Smooth muscle cell (in vitro differentiated cells): ENCODE results near the gene MIAT. TPM values are rescaled to one million over a fixed set of nuclear protein-coding genes. Genes with fewer than 3 reads are reported as not detected.

Source experiments
- DNase-seq: peaks from one replicate; lab custom pipeline; 2025; ENCODE audit not compliant: unreplicated experiment; lab: John Stamatoyannopoulos, UW
- H2AFZ ChIP-seq: fragments of 200-600 bp; sonication (generic); 2 replicates; pipeline ENCODE4 v1.6.0; 2016; ENCODE audit warnings: antibody characterized with exemption, low read depth, mild to moderate bottlenecking
- H3F3A ChIP-seq: fragments of 200-600 bp; sonication (generic); 2 replicates; pipeline ENCODE4 v1.6.0; 2017; ENCODE audit warnings: antibody characterized with exemption, low read depth
- H3K27ac ChIP-seq: fragments of 200-600 bp; sonication (generic); 2 replicates; pipeline ENCODE4 v1.5.1; 2016; ENCODE audit warnings: low read depth, mild to moderate bottlenecking
- H3K27me3 ChIP-seq: fragments of 200-600 bp; sonication (generic); 2 replicates; pipeline ENCODE4 v1.6.1; 2016; ENCODE audit warnings: low read depth, mild to moderate bottlenecking
- H3K36me3 ChIP-seq: fragments of 200-600 bp; sonication (generic); 2 replicates; pipeline ENCODE4 v1.5.1; 2016; ENCODE audit warnings: low read depth
- H3K4me1 ChIP-seq: fragments of 200-600 bp; sonication (generic); 2 replicates; pipeline ENCODE4 v1.5.1; 2016; ENCODE audit warnings: low read depth
- H3K4me2 ChIP-seq: fragments of 200-600 bp; sonication (generic); 2 replicates; pipeline ENCODE4 v1.6.0; 2016; ENCODE audit warnings: mild to moderate bottlenecking
- H3K4me3 ChIP-seq: fragments of 200-600 bp; sonication (generic); 2 replicates; pipeline ENCODE4 v1.5.1; 2016; ENCODE audit warnings: mild to moderate bottlenecking
- H3K79me2 ChIP-seq: fragments of 200-600 bp; sonication (generic); 2 replicates; pipeline ENCODE4 v1.6.0; 2016; ENCODE audit warnings: low read depth, mild to moderate bottlenecking
- H3K9ac ChIP-seq: fragments of 200-600 bp; sonication (generic); 2 replicates; pipeline ENCODE4 v1.6.0; 2016; ENCODE audit warnings: low read depth
- H3K9me3 ChIP-seq: fragments of 200-600 bp; sonication (generic); replicated peaks from 2 replicates; pipeline ENCODE4 v1.5.1; 2016; ENCODE audit warnings: low read depth
- H4K20me1 ChIP-seq: fragments of 200-600 bp; sonication (generic); 2 replicates; pipeline ENCODE4 v1.6.0; 2016; ENCODE audit warnings: low read depth
- WGBS: methylation state at CpG from one replicate; pipeline ENCODE4 v1.1.7; 2016; ENCODE audit warnings: low lambda C conversion rate; 5-methylcytosine and 5-hydroxymethylcytosine counted together
- polyA plus RNA-seq: library from polyadenylated mRNA; unstranded; fragments of >200 nt; fragmentation: Nextera tagmentation; extraction: Ambion mirVana; gene quantifications from 2 replicates; pipeline ENCODE4 v1.2.1, GENCODE V29; 2016
- total RNA-seq: library from RNA; depleted of rRNA; stranded (reverse); fragments of >200 nt; gene quantifications from 2 replicates; pipeline ENCODE4 v1.2.3, GENCODE V29; 2014
- TF ChIP-seq, protein P1 (sequence below): fragments of 200-600 bp; sonication (generic); IDR thresholded peaks from 2 replicates; pipeline ENCODE4 v1.5.1; 2017; ENCODE audit warnings: borderline replicate concordance, mild to moderate bottlenecking, antibody characterized with exemption; ENCODE audit not compliant: insufficient read depth, poor library complexity, severe bottlenecking

The MIAT gene
- total and polyA plus RNA-seq, 2 experiments from 2014 or later: 0.16 to 7.0 TPM

DNA sequence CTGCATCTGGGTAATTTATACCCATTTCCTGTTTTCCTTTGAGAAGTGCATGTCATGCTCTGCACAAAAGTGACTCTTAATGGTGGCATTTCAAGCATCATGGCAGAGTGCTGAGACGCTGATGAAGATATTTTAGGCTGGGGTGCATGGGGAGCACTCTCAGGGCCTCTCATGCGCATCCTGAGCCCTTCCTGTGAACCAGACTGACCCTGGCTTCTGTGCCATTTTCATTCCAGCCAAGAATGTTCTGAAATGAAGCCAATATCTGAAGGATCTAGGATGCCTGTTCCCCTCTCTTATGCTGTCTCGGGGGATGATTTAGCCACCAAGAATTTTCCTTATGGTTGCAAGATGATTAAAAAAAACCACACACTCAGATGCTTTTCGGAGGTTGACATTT, 61.5 kb downstream of the MIAT start:
- H2AFZ ChIP-seq: no peak overlapping the region
- no peaks in the 10 kb centered on the region for H3K9me3 ChIP-seq
- H4K20me1 ChIP-seq: peaks cover 6% of the 10 kb centered on the region
- peaks cover 9% of the 10 kb centered on the region for H3K4me1 ChIP-seq
- H3K36me3 ChIP-seq: no peaks in the 10 kb centered on the region
- H3K27ac ChIP-seq: peak overlapping the region; percentile 75
- H3F3A ChIP-seq: peaks cover 5% of the 10 kb centered on the region
- 31% methylated on average over 4 of the region's 4 CpGs for whole genome bisulfite sequencing
- no peaks in the 10 kb centered on the region for H3K27me3 ChIP-seq
- H3K4me3 ChIP-seq: no peak overlapping the region
- H3K79me2 ChIP-seq: no peaks in the 10 kb centered on the region
- H3K4me2 ChIP-seq: no peak overlapping the region
- TF ChIP-seq, protein P1, sequence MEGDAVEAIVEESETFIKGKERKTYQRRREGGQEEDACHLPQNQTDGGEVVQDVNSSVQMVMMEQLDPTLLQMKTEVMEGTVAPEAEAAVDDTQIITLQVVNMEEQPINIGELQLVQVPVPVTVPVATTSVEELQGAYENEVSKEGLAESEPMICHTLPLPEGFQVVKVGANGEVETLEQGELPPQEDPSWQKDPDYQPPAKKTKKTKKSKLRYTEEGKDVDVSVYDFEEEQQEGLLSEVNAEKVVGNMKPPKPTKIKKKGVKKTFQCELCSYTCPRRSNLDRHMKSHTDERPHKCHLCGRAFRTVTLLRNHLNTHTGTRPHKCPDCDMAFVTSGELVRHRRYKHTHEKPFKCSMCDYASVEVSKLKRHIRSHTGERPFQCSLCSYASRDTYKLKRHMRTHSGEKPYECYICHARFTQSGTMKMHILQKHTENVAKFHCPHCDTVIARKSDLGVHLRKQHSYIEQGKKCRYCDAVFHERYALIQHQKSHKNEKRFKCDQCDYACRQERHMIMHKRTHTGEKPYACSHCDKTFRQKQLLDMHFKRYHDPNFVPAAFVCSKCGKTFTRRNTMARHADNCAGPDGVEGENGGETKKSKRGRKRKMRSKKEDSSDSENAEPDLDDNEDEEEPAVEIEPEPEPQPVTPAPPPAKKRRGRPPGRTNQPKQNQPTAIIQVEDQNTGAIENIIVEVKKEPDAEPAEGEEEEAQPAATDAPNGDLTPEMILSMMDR: no peak
- no peak for DNase-seq
- H3K9ac ChIP-seq: no peak overlapping the region

DNA sequence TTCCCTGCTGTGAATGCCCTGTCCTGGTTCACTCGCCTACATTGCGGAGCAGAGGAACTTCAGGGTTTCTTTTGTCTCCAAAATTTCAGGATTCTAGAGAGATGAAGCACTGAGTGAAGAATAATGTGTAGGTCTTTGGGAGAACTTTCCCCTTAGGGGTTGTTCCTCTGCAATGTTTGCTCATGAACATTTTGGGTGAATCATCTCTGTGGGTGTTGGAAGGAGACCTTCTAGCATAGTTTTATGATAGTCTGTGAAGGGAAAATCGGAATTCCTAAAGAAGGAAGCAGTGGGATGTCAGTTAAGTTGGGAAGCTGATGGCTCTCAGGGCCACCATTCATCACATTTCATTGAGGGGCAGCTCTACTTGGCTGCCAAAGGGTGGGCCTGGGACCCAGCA, 64.8 kb downstream of the MIAT start:
- Histone ChIP-seq H3K9ac (no peak overlapping the region), H3K4me2 (no peak overlapping the region), H3K79me2 (no peaks in the 10 kb centered on the region), H3K9me3 (no peaks in the 10 kb centered on the region), H3K36me3 (no peaks in the 10 kb centered on the region), H3K4me1 (no peaks in the 10 kb centered on the region), H3F3A (peaks cover 4% of the 10 kb centered on the region), H2AFZ (no peak overlapping the region), H3K4me3 (no peak overlapping the region), H3K27me3 (no peaks in the 10 kb centered on the region), H4K20me1 (peaks cover 6% of the 10 kb centered on the region), H3K27ac (no peak overlapping the region)
- WGBS: 84% methylated on average over 3 of the region's 3 CpGs
- DNase-seq: no peak
- TF ChIP-seq, protein P1: no peak

DNA sequence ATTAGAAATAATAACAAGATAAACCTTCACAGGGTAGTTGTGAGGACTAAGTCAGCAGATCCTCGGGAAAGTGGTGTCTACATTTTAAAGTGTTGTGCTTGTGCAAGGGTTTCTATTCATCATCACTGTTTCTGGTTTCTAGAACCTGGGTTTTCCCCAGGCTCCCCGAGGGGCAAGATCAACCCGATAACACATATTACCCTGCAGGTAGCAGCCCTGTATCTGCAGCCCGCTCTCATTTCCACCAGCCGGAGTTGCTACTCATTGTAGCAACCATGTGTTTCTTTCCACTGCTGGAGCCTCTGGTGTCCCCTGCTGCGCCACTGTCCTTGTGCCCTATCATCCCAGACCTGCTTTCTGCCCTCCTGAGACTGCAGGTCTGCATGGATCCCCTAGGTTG, 67.0 kb downstream of the MIAT start:
- H4K20me1 ChIP-seq: peaks cover 2% of the 10 kb centered on the region
- WGBS: 96% methylated on average over 6 of the region's 6 CpGs

More for the DNA sequence above, 67.0 kb downstream of the MIAT start:
- Histone ChIP-seq H3K79me2 (no peaks in the 10 kb centered on the region), H3K4me1 (no peaks in the 10 kb centered on the region), H3K27me3 (no peaks in the 10 kb centered on the region), H3K4me3 (no peak overlapping the region), H3K9me3 (no peaks in the 10 kb centered on the region), H3F3A (no peaks in the 10 kb centered on the region), H3K4me2 (no peak overlapping the region), H3K36me3 (no peaks in the 10 kb centered on the region), H3K9ac (no peak overlapping the region), H2AFZ (no peak overlapping the region), H3K27ac (no peak overlapping the region)
- TF ChIP-seq, protein P1: no peak
- no peak for DNase-seq
